Heart right ventricle (tissue), 16 donors: ENCODE data around the gene RAB6B. TPM values are rescaled to one million over a fixed set of nuclear protein-coding genes. Genes with fewer than 3 reads are reported as not detected.

Source experiments
- ATAC-seq, 8 donors: fragments of 200-7000 bp; cut with Tn5 transposase; one replicate each; pipeline ENCODE4 v1.9.1; 2020; ENCODE audit warnings: mild to moderate bottlenecking in 8 of 8, moderate library complexity in 8 of 8, moderate number of reproducible peaks in 1 of 8
- DNase-seq, 2 donors: peaks; one replicate each; pipeline ENCODE4 v3.0.0-alpha.2; 2020
- H3K27ac ChIP-seq, 10 donors: fragments of 200-600 bp; sonication (generic) in 2 of 10; one replicate each; pipeline versions ENCODE4 v1.5.0 to v1.8.0; 2020 to 2022; ENCODE audit warnings: mild to moderate bottlenecking in 3 of 10
- H3K27me3 ChIP-seq, 7 donors: fragments of 200-600 bp; one replicate each; pipeline ENCODE4 v1.8.0; 2021 to 2022; ENCODE audit warnings: mild to moderate bottlenecking in 2 of 7
- H3K36me3 ChIP-seq, 9 donors: fragments of 200-600 bp; sonication (generic) in 1 of 9; one replicate each; pipeline versions ENCODE4 v1.5.0 to v1.8.0; 2020 to 2022; ENCODE audit warnings: mild to moderate bottlenecking in 2 of 9
- H3K4me1 ChIP-seq, 9 donors: fragments of 200-600 bp; sonication (generic) in 1 of 9; one replicate each; pipeline versions ENCODE4 v1.5.0 to v1.8.0; 2020 to 2022; ENCODE audit warnings: mild to moderate bottlenecking in 4 of 9
- H3K4me3 ChIP-seq, 10 donors: fragments of 200-600 bp; sonication (generic) in 2 of 10; one replicate each; pipeline versions ENCODE4 v1.5.0 to v1.8.0; 2020 to 2022; ENCODE audit warnings: mild to moderate bottlenecking in 7 of 10, moderate library complexity in 2 of 10
- H3K9me3 ChIP-seq, 11 donors: fragments of 200-600 bp in 10 of 11; sonication (generic) in 2 of 11; one replicate each; pipeline versions ENCODE4 v1.5.0 to v1.8.0; 2013 to 2022; ENCODE audit warnings: mild to moderate bottlenecking in 2 of 11, control low read depth in 1 of 11, moderate library complexity in 1 of 11
- CTCF ChIP-seq, 9 donors: fragments of 200-600 bp; sonication (generic) in 2 of 9; IDR thresholded peaks; one replicate each; pipeline versions ENCODE4 v1.5.0 to v1.8.0; 2021 to 2022; ENCODE audit warnings: antibody characterized with exemption in 9 of 9, mild to moderate bottlenecking in 5 of 9, moderate library complexity in 1 of 9
- WGBS, 2 donors: extraction: QIAGEN DNeasy Blood & Tissue Kit; methylation state at CpG; one replicate each; pipeline ENCODE4 v1.1.7; 2013; ENCODE audit warnings: inconsistent platforms in 1 of 2; 5-methylcytosine and 5-hydroxymethylcytosine counted together
- intact Hi-C, 10 donors: fragments of 100-400 bp; cut with DNase I; formaldehyde crosslinking; loops; one replicate each; pipeline versions ENCODE4 v1.11.1 to v1.14.2; 2022
- polyA plus RNA-seq, 2 donors: library from polyadenylated mRNA; stranded (reverse); fragments of 200-250 nt; gene quantifications; one replicate each; pipeline ENCODE4 v1.2.3, GENCODE V29; 2013
- total RNA-seq, 10 donors: library from RNA; stranded (reverse); fragmentation: NEBNext Ultra II Directional in 3 of 10; extraction: Animal tissue kit (Norgen Biotek cat#: 25700) in 3 of 10; gene quantifications; one replicate each; pipeline versions ENCODE4 v1.2.1 to v1.2.4, GENCODE V29; 2021 to 2023
- donor health status: Arrhythmogenic right ventricular cardiomyopathy.
- donor health status: ischemic (EF 13 %, LVEDD 7.1; RV severe dilation, severe dysfunction).
- donor health status: healthy with polysubstance abuse.
- donor health status: DM: no; HTN: yes; CAD: no.
- donor health status: DM: no; HTN: no; CAD: no.
- donor health status: ischemic (EF 25% LVEDD 6.9; RV normal size, moderate dysfunction).
- donor health status: ischemic (EF 25% LVEDD 5.7; RV mildly dilated, moderate dysfunction).
- donor health status: healthy.
- donor health status: DM: yes; HTN: yes; CAD: no.
- donor health status: Ischemic cardiomyopathy.
- donor health status: ischemic (EF 35%, LVEDD 5.7; RV mildly dilated, moderate dysfunction).
- donor health status: nonischemic (EF 11% LVEDD 7.7; RV severe dilation, severe dysfunction).
- donor health status: DM: yes; HTN: yes; CAD: no.
- donor health status: PGD.
- donor health status: ischemic (EF 29% LVEDD 5.4; RV normal size, mild dysfunction).
- donor health status: nonischemic (EF 23%, LVEDD 6.1; RV moderate dilation, normal function).

Gene RAB6B
- total and polyA plus RNA-seq, 12 donors: 7.0 to 73.8 (median 44.2) TPM

- Histone ChIP-seq H3K4me3 (no peak overlapping the region), H3K4me1 (peaks cover 0 to 17% (median 8%) of the 10 kb centered on the region in 9 donors), H3K27ac (no peak overlapping the region), H3K9me3 (no peaks in the 10 kb centered on the region), H3K36me3 (no peaks in the 10 kb centered on the region), H3K27me3 (no peaks in the 10 kb centered on the region)
- 94 to 95% methylated on average over 13 of the region's 13 CpGs for WGBS, 2 donors
- ATAC-seq (no peak), DNase-seq (no peak)
- intact Hi-C loops: loop anchor here in 6 of 10 donors (5.0 to 10.0 kb wide), 5 partner anchors 99 to 549 kb away; partner anchors contain the start of genes ANAPC13 (in 1 of the 6) and CEP63 (in 1 of the 6)
- TF ChIP-seq CTCF (IDR thresholded peaks at IDR 0.05): no peak
These were observed 40.4 kb upstream of the RAB6B start for GRCh38 chr3:133935843-133936769.

- H3K9me3 ChIP-seq: no peaks in the 10 kb centered on the region
- H3K36me3 ChIP-seq: no peaks in the 10 kb centered on the region
- H3K4me3 ChIP-seq: no peak overlapping the region
- no peak overlapping the region for H3K27ac ChIP-seq
- TF ChIP-seq CTCF (IDR thresholded peaks at IDR 0.05): no peak
- DNase-seq (no peak), ATAC-seq (no peak)
- WGBS, 2 donors: 88 to 96% methylated on average over 11 of the region's 11 CpGs
- no peaks in the 10 kb centered on the region for H3K27me3 ChIP-seq
- intact Hi-C loops: loop anchor here in 8 of 10 donors (5.0 to 10.0 kb wide), 7 partner anchors 100 to 550 kb away; partner anchors contain the start of genes ANAPC13 (in 1 of the 8) and CEP63 (in 1 of the 8)
- H3K4me1 ChIP-seq: peaks cover 0 to 17% (median 8%) of the 10 kb centered on the region in 9 donors
These were observed 39.5 kb upstream of the RAB6B start for GRCh38 chr3:133934996-133935842.

GRCh38 chr3:133934073-133934970, 38.6 kb upstream of the RAB6B start:
- no peak overlapping the region for H3K27ac ChIP-seq
- H3K9me3 ChIP-seq: no peaks in the 10 kb centered on the region
- DNase-seq: no peak
- peaks cover 0 to 17% (median 8%) of the 10 kb centered on the region in 9 donors for H3K4me1 ChIP-seq
- intact Hi-C loops: loop anchor here in 8 of 10 donors (5.0 to 10.0 kb wide), 6 partner anchors 100 to 550 kb away; partner anchors contain the start of genes ANAPC13 (in 1 of the 8) and CEP63 (in 1 of the 8)
- 85 to 86% methylated on average over 10 of the region's 10 CpGs for WGBS, 2 donors
- peaks cover 0 to 7% (median 0%) of the 10 kb centered on the region in 7 donors for H3K27me3 ChIP-seq
- no peaks in the 10 kb centered on the region for H3K36me3 ChIP-seq
- TF ChIP-seq CTCF (IDR thresholded peaks at IDR 0.05): no peak
- no peak for ATAC-seq
- H3K4me3 ChIP-seq: no peak overlapping the region
